ENCODE measurements around the gene SLC66A3.

DNA sequence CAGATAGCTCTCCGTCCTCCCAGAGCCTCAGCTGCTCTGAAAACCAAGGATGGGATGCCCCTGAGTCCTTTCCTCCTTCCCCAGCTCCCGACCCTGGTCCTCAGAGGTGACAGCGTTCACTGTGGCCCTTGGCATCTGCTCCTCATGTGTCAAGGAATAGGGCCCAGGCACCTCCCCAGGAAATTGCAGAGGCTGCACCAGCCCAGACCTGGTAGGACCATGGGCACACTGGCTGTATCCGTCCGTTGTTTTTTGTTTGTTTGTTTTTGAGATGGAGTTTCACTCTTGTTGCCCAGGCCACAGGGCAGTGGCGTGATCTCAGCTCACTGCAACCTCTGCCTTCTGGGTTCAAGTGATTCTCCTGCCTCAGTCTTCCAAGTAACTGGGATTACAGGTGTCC is 37.5 kb upstream of the SLC66A3 start:
- TF ChIP-seq, protein P1, sequence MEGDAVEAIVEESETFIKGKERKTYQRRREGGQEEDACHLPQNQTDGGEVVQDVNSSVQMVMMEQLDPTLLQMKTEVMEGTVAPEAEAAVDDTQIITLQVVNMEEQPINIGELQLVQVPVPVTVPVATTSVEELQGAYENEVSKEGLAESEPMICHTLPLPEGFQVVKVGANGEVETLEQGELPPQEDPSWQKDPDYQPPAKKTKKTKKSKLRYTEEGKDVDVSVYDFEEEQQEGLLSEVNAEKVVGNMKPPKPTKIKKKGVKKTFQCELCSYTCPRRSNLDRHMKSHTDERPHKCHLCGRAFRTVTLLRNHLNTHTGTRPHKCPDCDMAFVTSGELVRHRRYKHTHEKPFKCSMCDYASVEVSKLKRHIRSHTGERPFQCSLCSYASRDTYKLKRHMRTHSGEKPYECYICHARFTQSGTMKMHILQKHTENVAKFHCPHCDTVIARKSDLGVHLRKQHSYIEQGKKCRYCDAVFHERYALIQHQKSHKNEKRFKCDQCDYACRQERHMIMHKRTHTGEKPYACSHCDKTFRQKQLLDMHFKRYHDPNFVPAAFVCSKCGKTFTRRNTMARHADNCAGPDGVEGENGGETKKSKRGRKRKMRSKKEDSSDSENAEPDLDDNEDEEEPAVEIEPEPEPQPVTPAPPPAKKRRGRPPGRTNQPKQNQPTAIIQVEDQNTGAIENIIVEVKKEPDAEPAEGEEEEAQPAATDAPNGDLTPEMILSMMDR (IDR thresholded peaks at IDR 0.05) = no peak
- no peak for TF ChIP-seq POLR2A (IDR thresholded peaks at IDR 0.05)
- no peak for TF ChIP-seq POLR2AphosphoS5 (IDR thresholded peaks at IDR 0.05)
